ENCODE data around the gene HSPE1. TPM values are rescaled to one million over a fixed set of nuclear protein-coding genes. Genes with fewer than 3 reads are reported as not detected.

HSPE1 gene
- total and polyA plus RNA-seq, 2 experiments from 2014 or later: 175 to 620 TPM

- no peak for DNase-seq (ENCODE audit: low read depth in 1 of 2, low spot score in 1 of 2)
- no peak for TF ChIP-seq CTCF (IDR thresholded peaks at IDR 0.05; ENCODE audit: low read depth, low read length)
- peaks cover 16% of the 10 kb centered on the region for H3K36me3 ChIP-seq
- H3K4me1 ChIP-seq (ENCODE audit: low read depth): peaks cover 6% of the 10 kb centered on the region
- no peak overlapping the region for H3K27ac ChIP-seq
- H3K27me3 ChIP-seq: no peaks in the 10 kb centered on the region
- no peak overlapping the region for H3K4me3 ChIP-seq
- H3K9me3 ChIP-seq (ENCODE audit: low read depth): no peaks in the 10 kb centered on the region
These were observed 4.3 kb downstream of the HSPE1 start for GRCh38 chr2:197504512-197504911.

- TF ChIP-seq CTCF (IDR thresholded peaks at IDR 0.05; ENCODE audit: low read depth, low read length): no peak
- DNase-seq (ENCODE audit: low read depth in 1 of 2, low spot score in 1 of 2): no peak
- H3K4me3 ChIP-seq: no peak overlapping the region
- no peaks in the 10 kb centered on the region for H3K27me3 ChIP-seq
- H3K4me1 ChIP-seq (ENCODE audit: low read depth): peaks cover 6% of the 10 kb centered on the region
- H3K9me3 ChIP-seq (ENCODE audit: low read depth): no peaks in the 10 kb centered on the region
- no peak overlapping the region for H3K27ac ChIP-seq
- H3K36me3 ChIP-seq: peaks cover 16% of the 10 kb centered on the region
These were observed 6.5 kb downstream of the HSPE1 start for GRCh38 chr2:197506658-197507057.

GRCh38 chr2:197513915-197514314, 13.7 kb downstream of the HSPE1 start:
- Histone ChIP-seq H3K36me3 (no peaks in the 10 kb centered on the region), H3K4me1 (ENCODE audit: low read depth) (peaks cover 24% of the 10 kb centered on the region), H3K27me3 (no peaks in the 10 kb centered on the region), H3K9me3 (ENCODE audit: low read depth) (no peaks in the 10 kb centered on the region), H3K4me3 (no peak overlapping the region), H3K27ac (peak overlapping the region; percentile 90)
- no peak for DNase-seq (ENCODE audit: low read depth in 1 of 2, low spot score in 1 of 2)
- no peak for TF ChIP-seq CTCF (IDR thresholded peaks at IDR 0.05; ENCODE audit: low read depth, low read length)

GRCh38 chr2:197514754-197515153, 14.6 kb downstream of the HSPE1 start:
- no peak for TF ChIP-seq CTCF (IDR thresholded peaks at IDR 0.05; ENCODE audit: low read depth, low read length)
- H3K36me3 ChIP-seq: no peaks in the 10 kb centered on the region
- peaks cover 24% of the 10 kb centered on the region for H3K4me1 ChIP-seq (ENCODE audit: low read depth)
- H3K27ac ChIP-seq: peak overlapping the region; percentile 90
- H3K27me3 ChIP-seq: no peaks in the 10 kb centered on the region
- H3K4me3 ChIP-seq: peak overlapping the region; percentile 63
- H3K9me3 ChIP-seq (ENCODE audit: low read depth): no peaks in the 10 kb centered on the region
- peak in 1 of 2 donors; percentile 31 for DNase-seq (ENCODE audit: low read depth in 1 of 2, low spot score in 1 of 2)

- no peaks in the 10 kb centered on the region for H3K36me3 ChIP-seq
- DNase-seq (ENCODE audit: low read depth in 1 of 2, low spot score in 1 of 2): peak; percentile 14 to 27
- TF ChIP-seq CTCF (IDR thresholded peaks at IDR 0.05; ENCODE audit: low read depth, low read length): no peak
- no peaks in the 10 kb centered on the region for H3K27me3 ChIP-seq
- H3K9me3 ChIP-seq (ENCODE audit: low read depth): no peaks in the 10 kb centered on the region
- H3K4me1 ChIP-seq (ENCODE audit: low read depth): peaks cover 24% of the 10 kb centered on the region
- H3K27ac ChIP-seq: peak overlapping the region; percentile 90
- H3K4me3 ChIP-seq: peak overlapping the region; percentile 63
These were observed 15.1 kb downstream of the HSPE1 start for GRCh38 chr2:197515315-197515738.
